ENCODE data around the gene NBAS. TPM values are rescaled to one million over a fixed set of nuclear protein-coding genes. Genes with fewer than 3 reads are reported as not detected.

The NBAS gene
- total and polyA plus RNA-seq, 2 of the 4 experiments (the other 2 are of a cell fraction) = 22.3 to 105 TPM

GRCh38 chr2:15323227-15323626 lies 237.9 kb downstream of the NBAS start:
- H3K9me1 ChIP-seq (ENCODE audit: insufficient read depth, low read length) = no peaks in the 10 kb centered on the region
- H3K36me3 ChIP-seq (ENCODE audit: control insufficient read depth, insufficient read depth, low read length) = peaks cover 5% of the 10 kb centered on the region
- no peak for DNase-seq
- H2AK9ac ChIP-seq (replicated peaks; ENCODE audit: low read depth, low read length, poor library complexity) = no peak overlapping the region
- no peak overlapping the region for H3K23ac ChIP-seq (ENCODE audit: low read depth, low read length)
- H3K56ac ChIP-seq (ENCODE audit: extremely low read depth, insufficient read depth, low read length) = no peak overlapping the region
- H3K18ac ChIP-seq (ENCODE audit: low read depth, low read length) = no peak overlapping the region
- H2AFZ ChIP-seq (replicated peaks; ENCODE audit: low read length, poor library complexity) = no peak overlapping the region
- whole genome bisulfite sequencing, 2 experiments (ENCODE audit: extremely low coverage in 2 of 2, insufficient read length in 1 of 2) = no CpG with 5 or more reads among the region's 1 CpG
- no peak overlapping the region for H2BK5ac ChIP-seq (ENCODE audit: low read depth, low read length, poor library complexity, severe bottlenecking)
- ChIA-PET POLR2A (ENCODE audit: unreplicated experiment) (no interaction called here), CTCF (interaction anchor here (1.0 kb wide), 1 partner anchor 20 kb away, joined by 3 read pairs; no protein-coding TSS in a partner anchor)
- no peak overlapping the region for H2BK120ac ChIP-seq (ENCODE audit: low read depth, low read length)
- in situ Hi-C loops (cut with MboI; ENCODE audit: low sequenced_read_pairs) (no loop called here), dilution Hi-C loops (cut with HindIII; ENCODE audit: low sequenced_read_pairs, unreplicated experiment) (no loop called here), intact Hi-C loops (cut with micrococcal nuclease) (no loop called here)
- no peak overlapping the region for H3K9ac ChIP-seq (ENCODE audit: low read depth, low read length)
- H3K27me3 ChIP-seq (ENCODE audit: control insufficient read depth, insufficient read depth, low read length) = no peaks in the 10 kb centered on the region
- no peak overlapping the region for H4K5ac ChIP-seq (ENCODE audit: low read depth, low read length)
- no peak overlapping the region for H2AK5ac ChIP-seq (ENCODE audit: low read depth, low read length)
- no peak overlapping the region for H2BK20ac ChIP-seq (ENCODE audit: low read depth, low read length)
- H3K14ac ChIP-seq (replicated peaks; ENCODE audit: low read depth, low read length) = no peak overlapping the region
- ATAC-seq (ENCODE audit: low read depth) = no peak
- no peak overlapping the region for H3K4me3 ChIP-seq (ENCODE audit: insufficient read depth, low read depth, low read length)
- H3K4me1 ChIP-seq (ENCODE audit: control insufficient read depth, insufficient read depth, low read length) = no peaks in the 10 kb centered on the region
- H3K9me3 ChIP-seq (ENCODE audit: control insufficient read depth, insufficient read depth, low read length) = no peaks in the 10 kb centered on the region
- no peak overlapping the region for H3K27ac ChIP-seq (ENCODE audit: insufficient read depth, low read length)
- no peak overlapping the region for H4K91ac ChIP-seq (ENCODE audit: insufficient read depth, low read depth, low read length)
- TF ChIP-seq SMC3 (IDR thresholded peaks at IDR 0.05; ENCODE audit: low read depth, low read length) (no peak), CTCF (conservative IDR thresholded peaks at IDR 0.05; ENCODE audit: low read depth, low read length) (no peak), MXI1 (IDR thresholded peaks at IDR 0.05; ENCODE audit: borderline replicate concordance, low read depth, low read length) (no peak), USF2 (IDR thresholded peaks at IDR 0.05; ENCODE audit: low read depth, low read length) (no peak), RFX5 (IDR thresholded peaks at IDR 0.05; ENCODE audit: low read depth, low read length) (no peak), CEBPB (IDR thresholded peaks at IDR 0.05; ENCODE audit: low read depth, low read length) (no peak), RAD21 (IDR thresholded peaks at IDR 0.05; ENCODE audit: low read length) (no peak), NFE2L2 (IDR thresholded peaks at IDR 0.05; ENCODE audit: low read depth, low read length) (no peak), MAFK (IDR thresholded peaks at IDR 0.05; ENCODE audit: low read depth, low read length) (no peak), ELK1 (IDR thresholded peaks at IDR 0.05; ENCODE audit: borderline replicate concordance, low read depth, low read length) (no peak), RCOR1 (IDR thresholded peaks at IDR 0.05; ENCODE audit: insufficient replicate concordance, low read length) (no peak), BHLHE40 (IDR thresholded peaks at IDR 0.05; ENCODE audit: low read depth, low read length) (no peak), MAZ (IDR thresholded peaks at IDR 0.05; ENCODE audit: borderline replicate concordance, low read depth, low read length) (no peak), FOS (IDR thresholded peaks at IDR 0.05; ENCODE audit: low read depth, low read length) (no peak), CHD1 (IDR thresholded peaks at IDR 0.05; ENCODE audit: low read depth, low read length) (no peak), POLR2A (IDR thresholded peaks at IDR 0.05; ENCODE audit: low read depth, low read length) (no peak)
- H3K4me2 ChIP-seq (ENCODE audit: low read depth, low read length) = no peak overlapping the region
- no peak overlapping the region for H4K8ac ChIP-seq (ENCODE audit: low read depth in 2 of 2, low read length in 2 of 2)
- no peaks in the 10 kb centered on the region for H4K20me1 ChIP-seq (ENCODE audit: insufficient read depth, low read length)
- no peak overlapping the region for H2BK15ac ChIP-seq (ENCODE audit: low read depth, low read length)
- no peak overlapping the region for H3K4ac ChIP-seq (ENCODE audit: low read depth, low read length)
- no TSS peak for BruUV-seq (replicated peaks)
- H3K79me1 ChIP-seq (ENCODE audit: low read depth in 1 of 2, low read length in 2 of 2) = no peaks in the 10 kb centered on the region

All from IMR-90 (cell line).